Common myeloid progenitor, CD34-positive (primary cell): ENCODE measurements around the gene MAGI1.

Experiments used
- CTCF ChIA-PET: fragments of 350-600 bp; sonication (Branson Sonifier 250); formaldehyde crosslinking; loops from one replicate; lab custom pipeline; 2021; ENCODE audit warnings: antibody characterized with exemption; lab: Charles Lee
- POLR2A ChIA-PET: fragments of 350-600 bp; sonication (Branson Sonifier 250); formaldehyde crosslinking; loops from one replicate; lab custom pipeline; 2021; ENCODE audit warnings: antibody characterized with exemption; lab: Charles Lee
- DNase-seq, 3 donors: peaks; one replicate each; pipeline versions ENCODE4 v3.0.0 to v3.0.0-alpha.2; 2013
- H3K27ac ChIP-seq, 2 experiments: 1 replicate in 1 of 2; 2 replicates in 1 of 2; pipeline ENCODE4 v1.7.0; 2013; ENCODE audit warnings: inconsistent platforms in 2 of 2, low read length in 2 of 2, mild to moderate bottlenecking in 2 of 2, low read depth in 1 of 2, moderate library complexity in 1 of 2; ENCODE audit not compliant: severe bottlenecking in 2 of 2, insufficient read depth in 1 of 2, poor library complexity in 1 of 2
- H3K27me3 ChIP-seq, 5 experiments: replicated peaks in 2 of 5; 1 replicate in 3 of 5; 2 replicates in 2 of 5; pipeline versions ENCODE4 v1.6.1 to v1.7.0; 2013; ENCODE audit warnings: low read length in 4 of 5, mild to moderate bottlenecking in 2 of 5, moderate library complexity in 2 of 5, inconsistent platforms in 1 of 5; ENCODE audit not compliant: insufficient read depth in 5 of 5, control insufficient read depth in 4 of 5
- H3K36me3 ChIP-seq, 4 experiments: 1 replicate in 2 of 4; 2 replicates in 2 of 4; pipeline versions ENCODE4 v1.6.1 to v1.7.0; 2013; ENCODE audit warnings: low read length in 3 of 4, control low read depth in 1 of 4, mild to moderate bottlenecking in 1 of 4; ENCODE audit not compliant: control insufficient read depth in 4 of 4, insufficient read depth in 4 of 4
- H3K4me1 ChIP-seq, 4 experiments: 1 replicate in 3 of 4; 2 replicates in 1 of 4; pipeline versions ENCODE4 v1.6.1 to v1.7.1; 2013; ENCODE audit warnings: low read length in 3 of 4, mild to moderate bottlenecking in 3 of 4, control low read depth in 1 of 4, inconsistent platforms in 1 of 4, moderate library complexity in 1 of 4; ENCODE audit not compliant: control insufficient read depth in 4 of 4, insufficient read depth in 4 of 4; ENCODE audit errors: control extremely low read depth in 1 of 4
- H3K4me3 ChIP-seq, 7 experiments: 1 replicate in 4 of 7; 2 replicates in 3 of 7; pipeline versions ENCODE4 v1.5.1 to v1.7.0; 2013; ENCODE audit warnings: mild to moderate bottlenecking in 7 of 7, low read length in 6 of 7, moderate library complexity in 6 of 7, inconsistent platforms in 2 of 7, low read depth in 2 of 7, control low read depth in 1 of 7; ENCODE audit not compliant: insufficient read depth in 4 of 7, control insufficient read depth in 1 of 7; ENCODE audit errors: extremely low read depth in 1 of 7
- H3K9me3 ChIP-seq, 5 experiments: 1 replicate in 4 of 5; 2 replicates in 1 of 5; pipeline versions ENCODE4 v1.6.1 to v1.7.1; 2013; ENCODE audit warnings: low read length in 4 of 5, mild to moderate bottlenecking in 2 of 5, inconsistent platforms in 1 of 5, low read depth in 1 of 5, moderate library complexity in 1 of 5; ENCODE audit not compliant: control insufficient read depth in 4 of 5, insufficient read depth in 2 of 5; ENCODE audit errors: control extremely low read depth in 1 of 5
- WGBS: methylation state at CpG from one replicate; pipeline ENCODE4 v1.1.5; 2013; ENCODE audit not compliant: insufficient coverage; 5-methylcytosine and 5-hydroxymethylcytosine counted together

The MAGI1 gene

DNA sequence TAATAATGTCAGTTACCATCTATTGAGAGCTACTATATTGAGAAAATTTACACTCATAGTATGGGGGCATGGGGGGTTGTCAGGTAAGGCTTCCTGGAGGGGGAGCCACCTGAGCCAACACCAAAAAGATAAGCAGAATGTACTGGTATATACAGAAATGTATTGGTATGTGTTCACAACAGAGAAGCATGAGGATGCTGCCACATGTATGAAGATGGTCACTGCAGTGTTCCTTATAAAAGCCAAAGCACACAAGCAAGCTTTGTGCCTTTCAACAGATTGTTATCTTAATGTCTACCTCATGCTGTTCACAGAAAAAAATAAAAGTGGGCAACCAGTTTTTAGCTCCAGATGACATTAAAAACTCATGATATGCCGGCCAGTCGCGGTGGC is 149.0 kb downstream of the MAGI1 start:
- ChIA-PET POLR2A (no interaction called here), CTCF (no interaction called here)
- Histone ChIP-seq H3K4me3 (no peak overlapping the region), H3K9me3 (no peaks in the 10 kb centered on the region), H3K4me1 (no peaks in the 10 kb centered on the region), H3K36me3 (no peaks in the 10 kb centered on the region), H3K27me3 (peaks cover 0 to 2% (median 0%) of the 10 kb centered on the region in 5 experiments), H3K27ac (no peak overlapping the region)
- DNase-seq, result no peak
- WGBS, result 100% methylated on average over 3 of the region's 3 CpGs

DNA sequence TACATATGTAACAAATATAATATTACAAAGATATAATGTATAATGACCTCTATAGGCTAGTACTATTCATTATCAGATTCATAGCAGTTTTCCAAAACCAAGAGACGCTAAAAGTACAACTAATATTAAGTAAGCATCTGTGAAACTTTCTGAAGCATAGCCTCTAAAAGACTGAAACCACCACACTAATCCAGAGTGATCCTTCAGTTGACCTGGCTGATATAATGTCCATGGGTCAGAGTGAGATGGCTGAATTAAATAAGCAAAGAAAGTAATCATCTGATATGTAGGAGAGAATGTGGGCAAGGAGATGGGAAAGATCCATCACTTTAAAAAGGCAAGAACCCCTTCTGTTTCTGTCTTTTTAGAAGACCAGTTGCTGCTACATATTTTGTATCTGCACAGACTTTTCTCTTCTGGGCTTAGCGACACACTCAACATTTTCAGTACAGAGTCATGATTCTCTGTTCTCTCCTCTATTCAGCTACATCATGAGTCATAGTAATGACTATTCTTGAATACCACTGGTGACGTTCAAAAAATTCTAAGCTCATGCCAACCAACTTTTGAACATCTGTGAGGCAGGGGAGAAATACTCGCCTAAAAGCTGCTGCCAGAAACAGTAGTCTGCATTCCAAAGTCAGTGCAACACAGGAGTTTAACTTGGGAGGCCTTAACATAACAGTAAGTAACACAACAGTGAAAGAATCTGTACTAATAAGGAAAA is 149.6 kb downstream of the MAGI1 start:
- WGBS, result 94% methylated on average over 3 of the region's 4 CpGs
- Histone ChIP-seq H3K9me3 (no peaks in the 10 kb centered on the region), H3K27ac (no peak overlapping the region), H3K4me1 (no peaks in the 10 kb centered on the region), H3K4me3 (no peak overlapping the region), H3K36me3 (no peaks in the 10 kb centered on the region), H3K27me3 (peaks cover 0 to under 1% (median 0%) of the 10 kb centered on the region in 5 experiments)
- DNase-seq, result no peak
- ChIA-PET POLR2A (no interaction called here), CTCF (no interaction called here)

DNA sequence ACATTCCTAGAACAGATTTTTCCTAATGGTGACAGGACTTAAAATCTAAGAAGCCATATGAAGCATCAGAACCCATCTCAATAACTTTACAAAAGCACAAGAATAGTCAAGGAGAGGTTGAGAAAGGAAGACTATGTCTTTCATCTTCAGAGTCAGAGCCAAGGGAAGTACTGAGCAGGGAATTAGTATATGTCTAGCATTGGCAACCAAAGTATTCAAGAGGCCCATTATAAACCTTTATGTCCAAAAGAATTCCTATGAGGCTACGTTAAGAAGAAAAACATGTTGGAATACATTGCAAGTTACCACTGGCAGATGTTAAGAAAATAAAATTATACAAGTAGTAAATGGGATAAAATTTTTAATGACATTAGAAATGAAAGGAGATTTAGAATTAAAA is 150.5 kb downstream of the MAGI1 start:
- Histone ChIP-seq H3K9me3 (no peaks in the 10 kb centered on the region), H3K4me3 (no peak overlapping the region), H3K36me3 (no peaks in the 10 kb centered on the region), H3K4me1 (no peaks in the 10 kb centered on the region), H3K27ac (no peak overlapping the region), H3K27me3 (peaks cover 0 to 1% (median 0%) of the 10 kb centered on the region in 5 experiments)
- POLR2A ChIA-PET, result no interaction called here
- CTCF ChIA-PET, result no interaction called here
- no CpG with 5 or more reads among the region's 1 CpG for WGBS
- DNase-seq, result no peak

DNA sequence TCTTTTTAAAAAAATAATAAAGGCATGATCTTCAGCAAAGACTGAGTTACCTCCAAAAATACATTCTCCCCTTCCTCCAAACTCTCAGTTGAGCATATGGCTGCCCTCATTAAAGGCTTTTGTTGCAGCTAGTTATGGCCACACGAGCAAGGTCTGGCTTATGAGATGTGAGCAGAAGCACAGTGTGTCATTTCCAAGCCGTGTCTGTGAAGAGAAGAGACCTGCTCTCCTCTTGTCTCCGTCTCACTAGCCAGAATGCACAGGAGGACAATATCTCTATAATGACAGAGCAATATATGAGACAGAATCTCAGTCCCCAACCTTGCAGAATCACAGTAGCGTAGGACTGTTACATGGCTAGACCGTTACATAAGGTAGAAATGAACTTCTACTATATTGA is 152.3 kb downstream of the MAGI1 start:
- Histone ChIP-seq H3K36me3 (no peaks in the 10 kb centered on the region), H3K4me3 (no peak overlapping the region), H3K4me1 (no peaks in the 10 kb centered on the region), H3K27me3 (peaks cover 0 to 2% (median 0%) of the 10 kb centered on the region in 5 experiments), H3K27ac (no peak overlapping the region), H3K9me3 (no peaks in the 10 kb centered on the region)
- CTCF ChIA-PET, result no interaction called here
- WGBS, result 100% methylated on average over 3 of the region's 5 CpGs
- POLR2A ChIA-PET, result no interaction called here
- DNase-seq, result no peak

DNA sequence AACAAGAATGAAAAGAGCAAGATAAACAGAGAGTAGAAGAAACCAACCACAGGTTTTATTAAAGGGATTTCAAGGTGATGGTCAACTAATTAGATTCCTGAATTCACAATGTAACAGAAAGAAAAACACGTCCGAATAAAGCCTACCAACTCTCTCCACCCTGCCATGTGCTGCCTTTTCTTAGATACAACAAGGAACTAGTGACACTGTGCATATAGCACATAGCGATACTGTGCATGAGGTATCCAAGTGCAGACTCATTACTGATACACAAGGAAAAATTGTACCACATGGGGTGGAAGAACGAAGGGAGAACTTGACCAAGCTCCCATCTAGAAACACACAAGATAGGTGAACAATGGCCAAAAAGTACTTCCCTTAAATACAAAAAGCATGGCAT is 154.6 kb downstream of the MAGI1 start:
- Histone ChIP-seq H3K4me1 (no peaks in the 10 kb centered on the region), H3K9me3 (no peaks in the 10 kb centered on the region), H3K27ac (no peak overlapping the region), H3K36me3 (no peaks in the 10 kb centered on the region), H3K27me3 (peaks cover 0 to 2% (median 0%) of the 10 kb centered on the region in 5 experiments), H3K4me3 (no peak overlapping the region)
- DNase-seq, result no peak
- ChIA-PET POLR2A (no interaction called here), CTCF (no interaction called here)
- WGBS, result 100% methylated on average over 2 of the region's 4 CpGs

DNA sequence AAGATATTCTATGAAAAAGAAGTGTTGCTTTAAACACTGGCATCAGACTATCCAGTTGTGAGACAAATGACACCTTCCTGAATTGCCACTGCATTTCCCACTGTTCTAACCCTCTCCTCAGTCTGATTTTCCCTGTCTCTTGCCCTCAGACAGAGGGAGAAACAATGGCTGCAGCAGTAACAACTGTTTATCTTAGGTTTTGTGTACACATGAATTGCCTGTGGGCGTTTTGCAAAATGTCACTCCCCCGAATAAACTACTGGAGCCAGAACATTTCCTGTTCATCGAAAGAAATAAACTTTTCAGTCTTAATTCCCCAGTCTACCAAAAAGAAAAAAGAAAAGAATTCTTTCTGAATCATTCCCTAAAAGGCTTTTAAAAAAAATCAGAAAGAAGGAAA is 155.1 kb downstream of the MAGI1 start:
- H3K27me3 ChIP-seq, result peaks cover 0 to 2% (median 0%) of the 10 kb centered on the region in 5 experiments
- no peaks in the 10 kb centered on the region for H3K4me1 ChIP-seq
- no peaks in the 10 kb centered on the region for H3K9me3 ChIP-seq
- ChIA-PET CTCF (no interaction called here), POLR2A (no interaction called here)
- DNase-seq, result no peak
- 72% methylated on average over 3 of the region's 3 CpGs for WGBS
- no peak overlapping the region for H3K27ac ChIP-seq
- H3K36me3 ChIP-seq, result no peaks in the 10 kb centered on the region
- no peak overlapping the region for H3K4me3 ChIP-seq

DNA sequence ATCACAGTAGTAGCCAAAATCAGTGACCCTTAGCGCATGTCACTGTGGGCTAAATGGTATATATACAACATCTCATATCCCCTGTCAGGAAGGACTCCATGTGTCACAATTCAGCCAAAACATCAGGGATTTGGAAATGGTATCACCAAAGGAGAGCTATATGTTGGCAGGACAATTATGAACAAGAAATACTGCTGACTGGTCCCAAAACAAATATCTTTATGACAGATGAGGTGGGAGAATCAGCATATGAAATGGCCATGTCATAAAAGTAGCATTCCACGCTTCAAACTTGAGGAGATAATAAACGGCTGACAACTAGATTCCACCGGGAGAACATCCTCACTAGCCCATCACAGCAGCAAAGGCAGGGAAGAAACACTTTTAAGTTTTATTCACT is 158.4 kb downstream of the MAGI1 start:
- no peak for DNase-seq
- Histone ChIP-seq H3K27me3 (peaks cover 0 to 2% (median 0%) of the 10 kb centered on the region in 5 experiments), H3K27ac (no peak overlapping the region), H3K36me3 (no peaks in the 10 kb centered on the region), H3K4me1 (no peaks in the 10 kb centered on the region), H3K4me3 (no peak overlapping the region), H3K9me3 (no peaks in the 10 kb centered on the region)
- POLR2A ChIA-PET, result no interaction called here
- 100% methylated on average over 1 of the region's 4 CpGs for WGBS
- CTCF ChIA-PET, result no interaction called here
